ENCODE data around the gene PANK1.
A peak's percentile ranks its signal among the peaks of the same experiment; 100 is the strongest.

PANK1 gene

DNA sequence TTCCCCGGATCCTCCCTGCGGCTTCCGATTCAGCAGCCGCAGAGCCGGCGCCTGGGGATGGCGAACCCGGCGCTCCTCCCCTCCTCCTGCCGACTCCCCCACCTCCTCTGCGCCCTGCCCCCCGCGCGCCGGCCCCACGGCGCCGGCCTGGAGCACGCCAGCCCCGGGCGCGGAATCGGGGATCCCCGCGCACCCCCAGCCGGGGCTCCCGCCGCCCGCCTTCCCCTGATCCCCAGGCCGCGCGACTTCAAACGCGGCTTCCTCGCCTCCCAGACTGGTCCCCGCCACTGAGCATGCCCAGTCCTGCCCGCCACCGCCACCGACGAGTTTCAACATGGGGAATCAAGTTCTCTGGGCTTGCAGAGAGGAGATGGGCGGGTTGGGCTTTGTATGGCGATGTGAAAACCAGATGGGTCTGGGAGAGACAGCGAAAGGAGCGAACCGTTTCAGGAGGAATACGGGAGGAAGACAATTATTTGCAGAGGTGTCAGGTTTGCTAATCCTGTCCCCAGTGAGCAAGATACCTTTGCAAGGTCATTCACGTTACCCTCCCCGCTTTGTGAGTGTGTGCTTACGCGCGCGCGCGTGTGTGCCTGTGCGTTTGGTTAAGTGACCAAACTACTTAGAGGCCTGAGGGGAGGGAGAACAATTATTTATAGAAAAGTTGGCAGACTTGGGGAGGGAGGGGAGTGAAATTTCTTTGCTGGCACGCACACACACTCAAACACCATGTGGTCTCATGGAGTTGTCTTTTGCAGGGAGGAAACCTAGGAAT, at the start of gene PANK1:
Gene PANK1, minus strand, starts transcription at position 276 of the 775 bp plus-strand sequence. CDS start 351 bp downstream, outside the sequence.
- peak; percentile 75 for DNase-seq

- no peak for DNase-seq
Measured at GRCh38 chr10:89693176-89693575, 48.1 kb upstream of the PANK1 start.

DNA sequence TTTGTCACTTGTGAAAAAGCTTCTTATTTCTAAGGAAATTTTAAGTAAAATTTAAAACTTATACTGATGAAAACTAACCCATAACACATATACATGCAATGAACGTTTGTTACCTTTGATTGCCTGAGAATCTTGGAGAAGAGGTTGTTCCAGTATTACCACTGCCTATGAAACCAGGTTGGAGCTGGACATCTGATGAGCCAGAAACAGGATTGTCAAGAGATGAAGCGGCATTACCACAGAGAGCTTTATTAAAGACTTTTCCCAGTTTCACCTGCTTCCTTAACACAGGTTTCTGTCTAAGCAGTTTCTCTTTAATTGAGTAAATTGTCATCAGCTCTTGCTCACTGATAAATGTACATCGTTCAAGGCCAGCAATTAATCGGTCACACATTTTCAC, 47.4 kb upstream of the PANK1 start:
- no peak for DNase-seq

DNA sequence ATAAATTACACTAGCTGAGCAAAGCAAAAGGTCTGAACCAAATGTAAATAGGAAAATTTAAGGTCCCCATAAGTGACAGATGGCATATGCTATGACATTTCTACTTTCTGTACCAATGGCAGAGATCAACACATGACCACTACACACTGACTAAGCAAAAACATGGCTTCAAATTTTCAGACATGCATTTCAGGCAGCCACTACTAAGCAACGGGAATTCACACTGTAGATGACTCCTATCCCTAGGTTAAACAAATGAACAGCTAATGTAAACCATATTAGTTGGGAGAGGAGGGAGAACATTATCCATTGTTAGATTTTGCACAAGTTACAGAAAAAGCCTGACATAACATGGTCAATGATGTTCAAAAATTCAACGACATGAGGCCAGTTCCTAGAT, 45.0 kb upstream of the PANK1 start:
- no peak for DNase-seq

- DNase-seq, result no peak
Measured at GRCh38 chr10:89685936-89686335, 40.9 kb upstream of the PANK1 start.

DNA sequence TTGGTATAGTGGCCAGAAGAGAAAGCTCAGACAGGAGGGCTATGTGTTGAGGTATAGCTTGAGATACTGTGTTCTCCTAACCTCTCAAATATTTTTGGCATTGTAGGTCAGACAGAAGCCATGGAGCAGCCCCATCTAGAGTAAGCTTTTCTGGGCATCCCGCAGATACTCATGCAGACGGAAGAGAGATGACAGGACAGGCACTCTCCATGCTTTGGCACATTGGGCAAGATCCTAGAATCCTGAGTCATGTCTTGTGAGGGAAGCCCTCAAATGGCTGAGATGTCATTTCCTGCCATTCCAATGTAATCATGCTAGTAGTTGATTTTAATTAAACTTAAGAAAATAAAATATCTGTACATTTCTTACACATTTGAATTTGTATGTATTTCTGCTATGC, 39.6 kb upstream of the PANK1 start:
- DNase-seq, result no peak

DNA sequence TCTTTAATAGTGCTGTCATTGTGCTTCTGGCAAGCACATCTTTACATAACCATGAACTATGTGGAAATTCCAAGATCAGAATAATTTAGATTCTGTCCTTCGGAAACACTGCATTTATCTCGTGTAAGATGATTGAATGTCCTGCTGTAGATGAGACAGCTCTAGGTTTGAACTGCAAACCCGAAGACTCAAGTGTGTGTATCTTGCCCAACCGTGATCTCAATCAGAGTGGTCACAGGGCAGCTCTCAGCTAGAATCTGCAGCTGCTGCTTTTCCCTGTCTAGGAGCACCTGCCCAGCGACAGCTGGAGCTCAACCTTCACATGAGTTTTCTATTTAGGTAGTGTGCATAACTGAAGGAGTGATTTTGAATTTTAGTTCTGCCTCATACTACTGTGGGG, 38.8 kb upstream of the PANK1 start:
- peak; percentile 74 for DNase-seq

- no peak for DNase-seq
Measured at GRCh38 chr10:89679986-89680385, 34.9 kb upstream of the PANK1 start.

DNA sequence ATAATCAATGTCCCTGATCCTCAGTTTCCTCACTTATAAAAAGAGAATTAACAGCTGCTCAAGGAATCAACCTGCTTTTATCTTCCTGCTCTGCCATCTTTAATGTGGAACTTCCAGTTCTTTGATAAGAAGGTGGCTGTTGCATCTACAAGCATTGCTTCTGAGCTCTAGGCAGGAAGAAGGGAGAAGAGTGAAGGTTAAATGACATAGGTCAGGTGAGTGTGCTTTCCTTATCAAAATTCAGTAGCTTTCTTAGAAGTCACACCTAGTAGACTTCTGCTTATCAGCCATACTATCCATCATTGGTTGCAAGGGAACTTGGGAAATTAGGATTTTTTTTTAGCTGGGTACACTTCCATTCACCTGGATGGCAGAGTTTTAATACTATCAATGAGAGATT, 32.3 kb upstream of the PANK1 start:
- DNase-seq, result no peak

- no peak for DNase-seq
Measured at GRCh38 chr10:89670926-89671325, 25.9 kb upstream of the PANK1 start.

DNA sequence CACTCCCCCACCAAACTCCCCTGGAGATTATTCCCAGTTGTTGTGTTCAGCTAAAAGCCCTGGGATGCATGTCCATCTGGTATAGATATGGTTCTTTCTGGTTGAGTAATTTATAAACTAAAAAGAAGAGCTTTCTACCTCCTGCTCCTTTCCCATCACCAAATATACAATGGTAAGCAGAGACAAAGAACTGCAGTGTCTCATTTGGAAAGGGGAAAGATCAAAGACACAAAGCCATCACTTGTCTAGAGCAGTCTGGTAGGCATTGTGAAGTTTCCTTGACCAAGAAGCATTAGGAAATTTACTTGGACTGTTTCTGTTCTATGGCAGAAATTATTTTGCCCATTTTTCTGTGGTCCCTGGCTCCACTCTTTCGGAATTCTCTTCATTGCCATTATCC, 24.9 kb upstream of the PANK1 start:
- DNase-seq, result no peak

DNA sequence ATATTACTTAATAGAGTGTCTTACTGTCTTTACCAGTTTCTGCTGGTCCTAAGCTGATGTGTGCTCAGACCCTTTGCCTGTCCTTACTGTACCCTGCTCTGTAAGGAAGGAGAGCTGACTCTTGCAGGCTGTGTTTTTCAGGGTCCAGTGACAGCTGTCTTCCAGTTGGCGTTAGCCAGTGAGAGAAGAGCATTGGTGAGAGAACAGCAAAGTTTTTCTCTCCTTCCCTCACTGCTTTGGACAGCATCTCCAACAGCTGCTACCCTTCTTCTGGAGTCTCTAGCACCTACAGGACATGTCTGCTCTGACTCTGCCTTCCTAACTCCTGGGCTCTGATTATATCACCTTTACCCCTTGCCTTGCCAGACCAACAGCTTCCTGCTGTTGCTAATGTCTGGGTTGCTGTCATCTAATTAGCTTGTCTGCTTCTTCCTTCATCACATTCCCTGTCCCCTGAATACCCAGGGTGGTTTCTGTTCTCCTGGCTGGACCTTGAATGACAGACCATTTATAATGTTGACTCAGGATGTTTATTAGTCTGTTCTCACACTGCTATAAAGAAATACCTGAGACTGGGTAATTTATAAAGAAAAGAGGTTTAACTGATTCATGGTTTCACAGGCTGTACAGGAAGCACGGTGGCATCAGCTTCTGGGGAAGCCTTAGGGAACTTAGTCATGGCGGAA, 23.5 kb upstream of the PANK1 start:
- no peak for DNase-seq

GRCh38 chr10:89666138-89666537, 21.1 kb upstream of the PANK1 start:
- no peak for DNase-seq

DNA sequence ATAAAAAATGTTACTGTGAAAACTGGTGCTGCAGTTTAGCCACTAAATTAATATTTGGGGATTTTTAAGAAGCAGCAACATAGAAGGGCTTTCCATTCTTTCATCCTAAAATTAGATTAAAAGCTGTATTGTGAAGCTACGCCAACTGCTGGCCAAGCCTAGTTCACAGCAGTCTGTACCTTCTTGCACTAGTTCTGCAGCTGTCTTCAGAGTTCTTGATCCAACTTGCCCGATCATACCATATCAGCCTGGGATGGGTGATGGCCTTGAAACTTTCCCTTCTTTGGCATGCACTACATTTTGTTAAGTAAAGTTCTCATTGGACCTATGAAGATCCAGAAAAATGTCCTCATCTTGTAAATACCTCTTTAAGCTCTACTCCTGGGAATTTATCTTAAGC, 20.3 kb upstream of the PANK1 start:
- DNase-seq, result no peak

- DNase-seq, result no peak
Measured at GRCh38 chr10:89664203-89664602, 19.2 kb upstream of the PANK1 start.

DNA sequence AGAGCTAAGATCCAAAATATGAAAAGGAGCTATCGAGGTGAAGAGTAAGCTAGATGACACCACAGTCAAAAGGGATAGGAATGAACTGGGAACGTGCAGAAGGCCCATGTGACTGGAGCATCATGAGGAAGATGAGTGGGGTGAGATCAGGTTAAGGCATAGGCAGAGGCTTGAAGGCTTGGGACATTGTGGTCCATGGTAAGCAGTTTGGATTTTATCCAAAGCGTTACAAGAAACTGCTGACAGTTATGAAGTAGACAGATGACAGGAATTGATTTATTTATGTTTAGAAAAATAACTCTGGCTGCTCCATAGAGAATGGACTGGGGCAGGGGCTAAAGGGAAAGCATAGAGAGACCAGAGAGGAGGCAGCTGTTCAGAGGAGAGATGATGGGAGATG, 18.1 kb upstream of the PANK1 start:
- DNase-seq, result no peak

- DNase-seq, result no peak
Measured at GRCh38 chr10:89662596-89662995, 17.6 kb upstream of the PANK1 start.

- DNase-seq, result no peak
Measured at GRCh38 chr10:89659143-89660131, 14.4 kb upstream of the PANK1 start.

DNA sequence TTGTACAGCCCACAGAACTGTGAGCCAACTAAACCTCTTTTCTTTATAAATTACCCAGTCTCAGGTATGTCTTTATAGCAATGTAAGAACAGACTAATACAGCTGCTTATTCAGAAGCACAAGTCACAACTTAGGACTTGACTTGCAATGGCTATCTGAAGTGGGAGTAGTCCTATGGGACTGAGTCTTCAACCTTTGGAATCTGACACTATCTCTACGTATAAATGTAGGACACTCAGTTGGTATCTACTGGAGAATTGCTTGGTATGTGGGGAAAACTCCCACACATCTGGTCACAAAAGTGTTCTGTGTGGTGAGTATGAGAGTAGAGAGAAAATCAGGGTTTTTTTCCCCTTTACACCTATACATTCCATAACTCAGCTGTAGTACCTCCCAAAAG, 12.3 kb upstream of the PANK1 start:
- no peak for DNase-seq

DNA sequence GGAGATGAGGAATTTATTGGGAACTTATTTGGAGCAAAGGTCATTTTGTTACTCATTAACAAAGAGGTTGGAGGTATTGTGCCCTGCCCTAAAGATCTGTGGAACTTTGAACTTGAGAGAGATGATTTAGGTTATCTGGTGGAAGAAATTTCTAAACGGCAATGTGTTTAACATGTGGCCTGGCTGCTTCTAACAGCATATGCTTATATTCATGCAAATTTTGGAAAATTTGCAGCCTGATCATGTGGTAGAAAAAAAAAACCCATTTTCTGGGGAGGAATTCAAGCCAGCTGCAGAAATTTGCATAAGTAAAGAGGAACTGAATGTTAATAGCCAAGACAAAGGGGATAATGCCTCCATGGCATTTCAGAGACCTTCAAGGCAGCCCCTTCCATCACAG, 10.7 kb upstream of the PANK1 start:
- DNase-seq, result no peak

GRCh38 chr10:89653410-89653869, 8.4 kb upstream of the PANK1 start:
- DNase-seq, result no peak

DNA sequence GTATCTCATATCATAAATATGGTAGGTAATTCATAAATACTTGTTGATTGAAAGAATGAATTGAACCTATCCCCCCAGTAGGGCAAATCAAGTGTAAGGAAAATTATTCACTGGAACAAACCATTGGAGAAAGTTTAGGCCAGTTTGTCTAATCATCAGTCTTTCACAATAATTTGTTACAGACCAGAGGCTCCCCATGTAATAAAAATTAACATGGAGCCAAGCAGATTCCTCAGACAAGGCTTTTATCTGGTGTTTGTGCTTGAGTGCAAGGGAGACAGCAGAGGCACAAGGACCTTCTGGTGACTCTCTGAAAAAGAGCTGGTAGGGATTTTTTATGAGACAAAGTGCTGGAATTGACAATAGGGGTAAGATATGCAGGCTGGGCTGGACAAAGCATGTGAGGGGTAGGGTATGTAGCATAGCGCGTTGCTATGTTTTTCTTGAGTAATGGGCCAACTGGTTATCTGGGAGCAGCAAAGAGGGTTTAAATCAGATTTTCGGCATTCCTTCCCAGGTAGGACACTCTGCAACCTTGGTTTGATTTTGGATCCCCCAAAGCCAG, 7.8 kb upstream of the PANK1 start:
- DNase-seq, result no peak

All from NCI-H510A treated with DMSO at 0.1 percent for 48 hours (cell line).